ENCODE measurements around the gene ZNF701. TPM values are rescaled to one million over a fixed set of nuclear protein-coding genes. Genes with fewer than 3 reads are reported as not detected.
A peak's percentile ranks its signal among the peaks of the same experiment; 100 is the strongest.

The ZNF701 gene
- total and polyA plus RNA-seq, 2 experiments from 2014 or later, result 8.5 to 24.7 TPM

DNA sequence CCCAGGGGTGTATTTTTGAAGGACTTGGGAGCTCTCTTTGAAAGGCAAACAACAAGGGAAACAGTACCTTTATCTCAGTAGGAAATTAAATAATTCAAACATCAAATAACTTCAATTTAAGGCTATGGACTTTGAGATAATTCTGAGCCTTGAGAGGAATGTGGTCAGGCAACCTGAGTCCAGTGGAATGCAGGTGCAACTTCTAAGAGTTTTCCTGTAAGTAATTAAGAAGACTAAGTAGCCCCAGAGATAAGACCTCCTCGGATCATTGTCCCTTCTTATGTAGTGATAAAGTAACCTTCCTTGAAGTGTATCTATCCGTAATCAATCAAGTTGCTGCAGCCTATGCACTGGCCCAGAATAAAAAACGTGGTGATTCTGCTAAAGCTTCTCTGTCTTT lies 29.2 kb downstream of the ZNF701 start:
- 0 out of 2 replicates have a peak, but pooled peaks cover 9% of the 10 kb centered on the region for H3K79me2 ChIP-seq (replicated peaks; ENCODE audit: insufficient read depth)
- H3K27ac Mint-ChIP-seq, result no peak overlapping the region
- H3K4me3 ChIP-seq, result no peak overlapping the region
- DNase-seq (ENCODE audit: low spot score), result peak; percentile 53
- H3K36me3 Mint-ChIP-seq (ENCODE audit: low read depth), result peaks cover 40% of the 10 kb centered on the region
- TF ChIP-seq, protein P1, sequence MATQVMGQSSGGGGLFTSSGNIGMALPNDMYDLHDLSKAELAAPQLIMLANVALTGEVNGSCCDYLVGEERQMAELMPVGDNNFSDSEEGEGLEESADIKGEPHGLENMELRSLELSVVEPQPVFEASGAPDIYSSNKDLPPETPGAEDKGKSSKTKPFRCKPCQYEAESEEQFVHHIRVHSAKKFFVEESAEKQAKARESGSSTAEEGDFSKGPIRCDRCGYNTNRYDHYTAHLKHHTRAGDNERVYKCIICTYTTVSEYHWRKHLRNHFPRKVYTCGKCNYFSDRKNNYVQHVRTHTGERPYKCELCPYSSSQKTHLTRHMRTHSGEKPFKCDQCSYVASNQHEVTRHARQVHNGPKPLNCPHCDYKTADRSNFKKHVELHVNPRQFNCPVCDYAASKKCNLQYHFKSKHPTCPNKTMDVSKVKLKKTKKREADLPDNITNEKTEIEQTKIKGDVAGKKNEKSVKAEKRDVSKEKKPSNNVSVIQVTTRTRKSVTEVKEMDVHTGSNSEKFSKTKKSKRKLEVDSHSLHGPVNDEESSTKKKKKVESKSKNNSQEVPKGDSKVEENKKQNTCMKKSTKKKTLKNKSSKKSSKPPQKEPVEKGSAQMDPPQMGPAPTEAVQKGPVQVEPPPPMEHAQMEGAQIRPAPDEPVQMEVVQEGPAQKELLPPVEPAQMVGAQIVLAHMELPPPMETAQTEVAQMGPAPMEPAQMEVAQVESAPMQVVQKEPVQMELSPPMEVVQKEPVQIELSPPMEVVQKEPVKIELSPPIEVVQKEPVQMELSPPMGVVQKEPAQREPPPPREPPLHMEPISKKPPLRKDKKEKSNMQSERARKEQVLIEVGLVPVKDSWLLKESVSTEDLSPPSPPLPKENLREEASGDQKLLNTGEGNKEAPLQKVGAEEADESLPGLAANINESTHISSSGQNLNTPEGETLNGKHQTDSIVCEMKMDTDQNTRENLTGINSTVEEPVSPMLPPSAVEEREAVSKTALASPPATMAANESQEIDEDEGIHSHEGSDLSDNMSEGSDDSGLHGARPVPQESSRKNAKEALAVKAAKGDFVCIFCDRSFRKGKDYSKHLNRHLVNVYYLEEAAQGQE (IDR thresholded peaks at IDR 0.05; ENCODE audit: unreplicated experiment), result no peak
- TF ChIP-seq CTCF (conservative IDR thresholded peaks at IDR 0.05; ENCODE audit: low read depth in 2 of 2), result no peak
- TF ChIP-seq EZH2 (IDR thresholded peaks at IDR 0.05; ENCODE audit: low read depth, unreplicated experiment), result no peak
- TF ChIP-seq EZH2phosphoT487 (IDR thresholded peaks at IDR 0.05; ENCODE audit: unreplicated experiment), result no peak
- no peak for TF ChIP-seq JUNB (IDR thresholded peaks at IDR 0.05; ENCODE audit: unreplicated experiment)
- no peak for TF ChIP-seq ZNF331 (CRISPR knock-in tag; IDR thresholded peaks at IDR 0.05; ENCODE audit: low read depth)
- no peak for TF ChIP-seq NANOG (IDR thresholded peaks at IDR 0.05; ENCODE audit: borderline replicate concordance)
- no peak for TF ChIP-seq STAT1 (IDR thresholded peaks at IDR 0.05; ENCODE audit: unreplicated experiment)
- TF ChIP-seq ETS1 (IDR thresholded peaks at IDR 0.05), result no peak
- TF ChIP-seq, protein P2, sequence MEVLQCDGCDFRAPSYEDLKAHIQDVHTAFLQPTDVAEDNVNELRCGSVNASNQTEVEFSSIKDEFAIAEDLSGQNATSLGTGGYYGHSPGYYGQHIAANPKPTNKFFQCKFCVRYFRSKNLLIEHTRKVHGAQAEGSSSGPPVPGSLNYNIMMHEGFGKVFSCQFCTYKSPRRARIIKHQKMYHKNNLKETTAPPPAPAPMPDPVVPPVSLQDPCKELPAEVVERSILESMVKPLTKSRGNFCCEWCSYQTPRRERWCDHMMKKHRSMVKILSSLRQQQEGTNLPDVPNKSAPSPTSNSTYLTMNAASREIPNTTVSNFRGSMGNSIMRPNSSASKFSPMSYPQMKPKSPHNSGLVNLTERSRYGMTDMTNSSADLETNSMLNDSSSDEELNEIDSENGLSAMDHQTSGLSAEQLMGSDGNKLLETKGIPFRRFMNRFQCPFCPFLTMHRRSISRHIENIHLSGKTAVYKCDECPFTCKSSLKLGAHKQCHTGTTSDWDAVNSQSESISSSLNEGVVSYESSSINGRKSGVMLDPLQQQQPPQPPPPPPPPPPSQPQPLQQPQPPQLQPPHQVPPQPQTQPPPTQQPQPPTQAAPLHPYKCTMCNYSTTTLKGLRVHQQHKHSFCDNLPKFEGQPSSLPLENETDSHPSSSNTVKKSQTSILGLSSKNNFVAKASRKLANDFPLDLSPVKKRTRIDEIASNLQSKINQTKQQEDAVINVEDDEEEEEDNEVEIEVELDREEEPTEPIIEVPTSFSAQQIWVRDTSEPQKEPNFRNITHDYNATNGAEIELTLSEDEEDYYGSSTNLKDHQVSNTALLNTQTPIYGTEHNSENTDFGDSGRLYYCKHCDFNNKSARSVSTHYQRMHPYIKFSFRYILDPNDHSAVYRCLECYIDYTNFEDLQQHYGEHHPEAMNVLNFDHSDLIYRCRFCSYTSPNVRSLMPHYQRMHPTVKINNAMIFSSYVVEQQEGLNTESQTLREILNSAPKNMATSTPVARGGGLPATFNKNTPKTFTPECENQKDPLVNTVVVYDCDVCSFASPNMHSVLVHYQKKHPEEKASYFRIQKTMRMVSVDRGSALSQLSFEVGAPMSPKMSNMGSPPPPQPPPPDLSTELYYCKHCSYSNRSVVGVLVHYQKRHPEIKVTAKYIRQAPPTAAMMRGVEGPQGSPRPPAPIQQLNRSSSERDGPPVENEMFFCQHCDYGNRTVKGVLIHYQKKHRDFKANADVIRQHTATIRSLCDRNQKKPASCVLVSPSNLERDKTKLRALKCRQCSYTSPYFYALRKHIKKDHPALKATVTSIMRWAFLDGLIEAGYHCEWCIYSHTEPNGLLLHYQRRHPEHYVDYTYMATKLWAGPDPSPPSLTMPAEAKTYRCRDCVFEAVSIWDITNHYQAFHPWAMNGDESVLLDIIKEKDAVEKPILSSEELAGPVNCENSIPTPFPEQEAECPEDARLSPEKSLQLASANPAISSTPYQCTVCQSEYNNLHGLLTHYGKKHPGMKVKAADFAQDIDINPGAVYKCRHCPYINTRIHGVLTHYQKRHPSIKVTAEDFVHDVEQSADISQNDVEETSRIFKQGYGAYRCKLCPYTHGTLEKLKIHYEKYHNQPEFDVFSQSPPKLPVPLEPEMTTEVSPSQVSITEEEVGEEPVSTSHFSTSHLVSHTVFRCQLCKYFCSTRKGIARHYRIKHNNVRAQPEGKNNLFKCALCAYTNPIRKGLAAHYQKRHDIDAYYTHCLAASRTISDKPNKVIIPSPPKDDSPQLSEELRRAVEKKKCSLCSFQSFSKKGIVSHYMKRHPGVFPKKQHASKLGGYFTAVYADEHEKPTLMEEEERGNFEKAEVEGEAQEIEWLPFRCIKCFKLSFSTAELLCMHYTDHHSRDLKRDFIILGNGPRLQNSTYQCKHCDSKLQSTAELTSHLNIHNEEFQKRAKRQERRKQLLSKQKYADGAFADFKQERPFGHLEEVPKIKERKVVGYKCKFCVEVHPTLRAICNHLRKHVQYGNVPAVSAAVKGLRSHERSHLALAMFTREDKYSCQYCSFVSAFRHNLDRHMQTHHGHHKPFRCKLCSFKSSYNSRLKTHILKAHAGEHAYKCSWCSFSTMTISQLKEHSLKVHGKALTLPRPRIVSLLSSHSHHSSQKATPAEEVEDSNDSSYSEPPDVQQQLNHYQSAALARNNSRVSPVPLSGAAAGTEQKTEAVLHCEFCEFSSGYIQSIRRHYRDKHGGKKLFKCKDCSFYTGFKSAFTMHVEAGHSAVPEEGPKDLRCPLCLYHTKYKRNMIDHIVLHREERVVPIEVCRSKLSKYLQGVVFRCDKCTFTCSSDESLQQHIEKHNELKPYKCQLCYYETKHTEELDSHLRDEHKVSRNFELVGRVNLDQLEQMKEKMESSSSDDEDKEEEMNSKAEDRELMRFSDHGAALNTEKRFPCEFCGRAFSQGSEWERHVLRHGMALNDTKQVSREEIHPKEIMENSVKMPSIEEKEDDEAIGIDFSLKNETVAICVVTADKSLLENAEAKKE (CRISPR knock-in tag; IDR thresholded peaks at IDR 0.05), result no peak
- TF ChIP-seq ZNF114 (CRISPR knock-in tag; IDR thresholded peaks at IDR 0.05), result no peak
- no peak for TF ChIP-seq POLR2AphosphoS5 (IDR thresholded peaks at IDR 0.05; ENCODE audit: low read depth)
- no peak for TF ChIP-seq CREB1 (CRISPR knock-in tag; IDR thresholded peaks at IDR 0.05; ENCODE audit: low read depth)
- H3K27me3 Mint-ChIP-seq (ENCODE audit: insufficient read depth, low read depth, poor library complexity), result peaks cover 13% of the 10 kb centered on the region
- H3K27me3 ChIP-seq (ENCODE audit: insufficient read depth), result peaks cover 10% of the 10 kb centered on the region; the same call in 1 of the 2 replicates
- H3K36me3 ChIP-seq (ENCODE audit: insufficient read depth), result peaks cover 9% of the 10 kb centered on the region; the same call in 1 of the 2 replicates
- H4K20me1 ChIP-seq (replicated peaks; ENCODE audit: insufficient read depth), result 0 out of 2 replicates have a peak, but pooled peaks cover 4% of the 10 kb centered on the region
- no peak for ATAC-seq
- H3K4me1 ChIP-seq (ENCODE audit: insufficient read depth), result peaks cover 10% of the 10 kb centered on the region
- peaks cover 26% of the 10 kb centered on the region for H3K9me3 Mint-ChIP-seq
- H3K4me2 ChIP-seq, result no peak overlapping the region
- no peak overlapping the region for H3K4me3 Mint-ChIP-seq
- H3K27ac ChIP-seq (ENCODE audit: low read depth), result peak overlapping the region; percentile 70; the same call in 1 of the 2 replicates
- H3K9me2 ChIP-seq (ENCODE audit: insufficient read depth), result no peaks in the 10 kb centered on the region
- H3F3A ChIP-seq (replicated peaks; ENCODE audit: low read depth), result 0 out of 2 replicates have a peak, but pooled peaks cover 3% of the 10 kb centered on the region
- no peak overlapping the region for H2AFZ ChIP-seq
- H3K4me1 Mint-ChIP-seq, result peaks cover 12% of the 10 kb centered on the region

Measured in GM23338 (cell line).